Measurements from ENCODE around the gene MYL12B.
"Not testable (repeated sequence)": the region's sequence is repeated elsewhere in the genome, so short reads cannot be mapped to it uniquely, and the experiment has no call there.

Gene MYL12B

GRCh38 chr18:3269241-3269913 lies 7.4 kb downstream of the MYL12B start:
- peak; percentile 69 for DNase-seq (ENCODE audit: low read depth)
- no peak overlapping the region for H3K4me3 ChIP-seq (ENCODE audit: low read length)
- TF ChIP-seq CTCF (IDR thresholded peaks at IDR 0.05; ENCODE audit: insufficient read depth, low read depth, low read length, missing control alignments) = no peak

DNA sequence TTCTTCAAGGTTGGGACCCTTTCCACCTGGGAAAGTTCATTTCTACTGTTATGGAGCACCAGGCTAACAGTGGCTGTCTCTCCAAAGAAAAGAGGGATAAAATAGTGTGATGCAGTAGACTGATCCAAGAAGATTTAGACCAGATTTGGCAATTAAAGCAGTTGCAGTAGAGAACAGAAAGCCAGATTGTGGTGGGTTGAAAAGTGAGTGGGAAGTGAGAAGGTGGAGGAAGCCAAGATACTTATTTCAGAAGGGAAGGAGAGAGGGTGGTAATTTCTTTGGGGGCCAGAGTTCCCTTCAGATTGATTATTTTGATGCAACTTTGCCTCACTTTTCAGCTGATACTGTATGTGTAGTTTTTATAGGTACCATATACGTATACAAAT lies 8.0 kb downstream of the MYL12B start:
- TF ChIP-seq CTCF (IDR thresholded peaks at IDR 0.05; ENCODE audit: insufficient read depth, low read depth, low read length, missing control alignments) = no peak
- no peak overlapping the region for H3K4me3 ChIP-seq (ENCODE audit: low read length)
- no peak for DNase-seq (ENCODE audit: low read depth)

DNA sequence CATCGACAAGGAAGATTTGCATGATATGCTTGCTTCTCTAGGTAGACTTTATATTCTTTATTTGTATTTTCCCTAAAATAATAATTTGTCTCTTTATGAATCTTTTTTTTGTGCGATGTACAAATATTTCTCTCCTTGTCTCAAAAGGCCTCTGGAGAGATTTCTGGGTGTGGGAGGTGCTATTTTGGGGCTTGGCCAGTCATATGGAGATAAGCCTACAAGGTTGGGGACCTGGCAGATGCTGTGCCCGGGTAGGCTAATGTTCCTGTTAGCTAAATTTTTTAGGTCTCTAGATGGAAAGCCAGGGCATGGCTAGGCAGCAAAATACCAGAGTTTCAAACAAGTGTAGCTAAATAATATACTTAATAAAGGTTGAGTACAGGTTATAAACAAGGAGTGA lies 11.1 kb downstream of the MYL12B start:
- TF ChIP-seq CTCF (IDR thresholded peaks at IDR 0.05; ENCODE audit: insufficient read depth, low read depth, low read length, missing control alignments) = no peak
- DNase-seq (ENCODE audit: low read depth) = no peak
- H3K4me3 ChIP-seq (ENCODE audit: low read length) = no peak overlapping the region

DNA sequence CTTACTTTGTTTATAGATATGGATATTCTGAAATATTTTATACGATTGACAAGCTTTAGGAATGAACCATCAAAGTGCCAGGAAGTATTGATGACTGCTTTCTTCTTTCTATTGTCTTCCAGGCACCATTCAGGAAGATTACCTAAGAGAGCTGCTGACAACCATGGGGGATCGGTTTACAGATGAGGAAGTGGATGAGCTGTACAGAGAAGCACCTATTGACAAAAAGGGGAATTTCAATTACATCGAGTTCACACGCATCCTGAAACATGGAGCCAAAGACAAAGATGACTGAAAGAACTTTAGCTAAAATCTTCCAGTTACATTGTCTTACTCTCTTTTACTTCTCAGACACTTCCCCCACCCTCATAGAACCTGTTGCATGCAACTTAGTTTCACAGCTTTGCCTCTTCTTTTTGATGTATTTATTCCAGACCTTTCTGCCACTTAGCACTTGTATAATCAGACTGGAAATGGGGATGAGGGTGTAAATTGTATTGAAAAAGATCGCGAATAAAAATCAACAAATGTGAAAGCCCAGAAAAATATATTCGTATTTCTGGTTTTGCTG lies 15.8 kb downstream of the MYL12B start:
- DNase-seq (ENCODE audit: low read depth) = peak; percentile 42
- H3K4me3 ChIP-seq (ENCODE audit: low read length) = not testable (repeated sequence)

GRCh38 chr18:3279201-3280185 lies 17.6 kb downstream of the MYL12B start:
- no peak for TF ChIP-seq CTCF (IDR thresholded peaks at IDR 0.05; ENCODE audit: insufficient read depth, low read depth, low read length, missing control alignments)
- DNase-seq (ENCODE audit: low read depth) = no peak

DNA sequence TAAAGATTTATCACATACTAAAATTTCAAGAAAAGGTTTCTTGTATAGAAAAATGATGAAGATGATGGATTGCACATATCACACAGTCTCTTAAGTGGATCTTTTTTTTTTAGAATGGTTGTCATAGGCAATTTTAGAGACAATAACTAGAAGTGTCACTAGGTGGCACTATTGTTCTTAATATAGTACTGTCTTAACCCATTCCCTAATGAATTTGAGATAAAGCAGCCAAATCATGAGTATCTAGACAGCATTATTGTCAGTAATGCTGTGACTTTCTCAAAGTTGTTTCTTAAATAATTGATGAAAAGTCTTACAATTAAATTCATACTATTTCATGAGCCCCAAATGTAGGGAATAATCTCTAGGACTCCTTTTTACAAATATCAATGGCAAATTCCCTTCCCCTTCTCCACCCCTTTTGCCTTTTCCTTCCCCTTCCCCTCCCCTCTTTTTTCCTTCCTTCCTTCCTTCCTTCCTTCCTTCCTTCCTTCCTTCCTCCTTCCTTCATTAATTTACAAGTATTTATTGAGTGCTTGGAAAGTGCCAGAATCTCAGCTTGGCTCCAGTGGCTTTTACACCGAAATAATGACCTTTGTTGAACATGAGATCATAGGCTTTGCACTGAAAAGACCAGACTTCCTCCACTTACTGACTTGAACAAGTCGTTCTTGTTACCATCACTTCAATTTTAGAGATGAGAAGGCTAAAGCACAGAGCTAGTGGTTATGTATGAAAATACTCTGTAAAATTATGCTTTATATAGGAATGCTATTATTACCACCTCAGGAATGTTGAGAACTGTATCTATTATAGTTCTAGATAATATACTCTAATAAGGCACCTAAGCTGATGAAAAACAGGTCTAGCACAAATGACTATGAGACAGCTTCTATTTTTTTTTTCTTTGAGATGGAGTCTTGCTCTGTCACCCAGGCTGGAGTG lies 19.8 kb downstream of the MYL12B start:
- peak; percentile 75 for DNase-seq (ENCODE audit: low read depth)
- peak; percentile 31 for TF ChIP-seq CTCF (IDR thresholded peaks at IDR 0.05; ENCODE audit: insufficient read depth, low read depth, low read length, missing control alignments)
- H3K4me3 ChIP-seq (ENCODE audit: low read length) = no peak overlapping the region

More at GRCh38 chr18:3279201-3280185, 17.6 kb downstream of the MYL12B start:
- H3K4me3 ChIP-seq (ENCODE audit: low read length) = no peak overlapping the region

All from epithelial cell of esophagus (primary cell).